ENCODE data around the gene CAMK2A.

- no peak for TF ChIP-seq CTCF (IDR thresholded peaks at IDR 0.05)
- no peak for TF ChIP-seq POLR2A (IDR thresholded peaks at IDR 0.05)
Measured at GRCh38 chr5:150246429-150246828, 43.1 kb downstream of the CAMK2A start.

Data from transverse colon (tissue), 3 donors.